ENCODE results near the gene CEACAM18.
"Not testable (repeated sequence)": the region's sequence is repeated elsewhere in the genome, so short reads cannot be mapped to it uniquely, and the experiment has no call there.

The CEACAM18 gene

DNA sequence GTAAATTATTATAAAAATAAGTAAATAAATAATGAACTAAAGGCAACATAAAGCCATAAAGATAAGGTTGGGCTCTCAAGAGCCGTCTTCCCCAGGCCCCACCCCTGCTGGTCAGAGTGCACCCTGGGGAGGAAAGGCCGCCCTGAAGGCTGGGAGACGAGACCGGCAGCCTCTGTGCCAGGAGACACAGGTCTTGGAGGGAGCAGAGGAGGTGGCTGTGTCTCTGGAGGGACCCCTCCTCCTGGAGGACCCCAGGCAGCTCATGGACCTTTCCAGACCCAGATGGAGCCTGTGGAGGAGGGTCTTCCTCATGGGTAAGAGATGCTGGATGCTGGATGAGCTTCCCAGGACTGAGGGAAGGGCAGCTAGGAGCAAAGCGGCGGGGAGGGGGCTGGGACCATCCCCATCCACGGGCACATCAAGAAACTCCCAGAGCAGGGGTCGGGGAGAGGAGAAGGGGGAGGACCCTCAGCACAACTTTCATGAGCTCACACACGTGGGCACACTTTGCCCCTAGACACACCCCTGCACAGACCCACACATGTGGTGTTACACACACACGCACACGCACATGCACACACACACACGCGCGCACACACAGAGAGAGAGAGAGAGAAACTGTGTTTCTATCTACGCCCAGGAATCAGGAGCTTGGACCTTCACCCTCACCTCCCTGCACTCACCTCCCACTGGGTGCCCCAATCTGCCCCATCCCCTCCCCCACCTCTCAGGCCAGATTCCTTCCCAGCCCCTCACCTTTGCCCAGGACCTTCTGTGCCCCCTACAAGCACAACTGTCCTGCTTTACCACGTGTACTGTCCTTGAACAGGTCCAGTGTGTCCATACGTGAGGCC is at the start of gene CEACAM18:
Gene CEACAM18 (plus strand): TSS at position 159 of the 854 bp plus-strand sequence.
- no peak for DNase-seq

DNA sequence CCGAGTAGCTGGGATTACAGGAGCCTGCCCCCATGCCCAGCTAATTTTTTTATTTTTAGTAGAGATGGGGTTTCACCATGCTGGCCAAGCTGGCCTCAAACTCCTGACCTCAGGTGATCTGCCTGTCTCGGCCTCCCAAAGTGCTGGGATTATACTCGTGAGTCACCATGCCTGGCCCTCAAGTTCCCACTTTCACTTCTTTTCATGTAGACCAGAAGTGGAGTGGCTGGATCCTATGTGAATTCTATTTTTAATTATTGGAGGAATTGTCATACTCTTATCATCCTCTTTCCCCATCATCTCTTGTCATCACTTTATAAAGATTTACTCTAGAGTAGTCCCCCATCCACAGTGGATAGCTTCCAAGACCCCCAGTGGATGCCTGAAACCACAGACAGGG is 48.1 kb upstream of the CEACAM18 start:
- no peak for DNase-seq

DNA sequence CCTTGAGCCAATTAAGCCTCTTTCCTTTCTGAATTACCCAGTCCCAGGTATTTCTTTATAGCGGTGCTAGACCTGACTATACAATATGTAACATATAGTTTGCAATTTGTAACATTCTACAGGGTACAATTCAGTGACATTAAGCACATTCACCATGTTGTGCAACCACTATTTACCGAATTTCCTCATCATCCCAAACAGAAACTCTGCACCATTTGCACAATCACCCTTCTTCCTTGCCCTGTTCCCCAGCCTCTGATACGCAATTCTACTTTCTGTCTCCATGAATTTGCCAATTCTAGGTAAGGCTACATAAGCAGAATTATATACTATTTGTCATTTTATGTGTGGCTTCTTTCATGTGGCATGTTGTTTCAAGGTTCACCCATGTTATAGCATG is 47.2 kb upstream of the CEACAM18 start:
- DNase-seq = no peak

GRCh38 chr19:51433043-51433442 is 45.3 kb upstream of the CEACAM18 start:
- no peak for DNase-seq

GRCh38 chr19:51434456-51434855 is 43.9 kb upstream of the CEACAM18 start:
- DNase-seq = no peak

DNA sequence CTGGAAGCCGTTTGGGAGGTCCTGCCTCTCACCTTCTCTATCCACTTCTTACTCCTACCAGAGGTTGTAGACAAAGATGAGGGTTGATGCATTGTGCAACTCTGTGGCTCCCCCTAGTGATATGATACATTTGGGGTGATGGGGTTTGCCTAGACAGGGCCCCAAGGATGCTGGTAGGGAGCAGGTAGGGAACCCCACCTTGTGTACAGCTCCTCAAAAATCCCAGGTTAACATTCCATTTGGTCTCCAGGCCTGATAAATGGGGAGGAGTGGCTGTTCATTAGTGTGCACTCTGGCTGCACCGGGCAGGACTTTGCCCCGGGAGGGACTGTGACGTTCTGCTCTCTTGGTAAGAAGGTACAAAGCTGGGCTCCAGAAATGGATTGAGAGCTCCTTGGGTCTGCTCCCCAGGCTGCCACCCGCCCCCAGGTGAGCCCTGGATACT is 39.3 kb upstream of the CEACAM18 start:
- no peak for DNase-seq

DNA sequence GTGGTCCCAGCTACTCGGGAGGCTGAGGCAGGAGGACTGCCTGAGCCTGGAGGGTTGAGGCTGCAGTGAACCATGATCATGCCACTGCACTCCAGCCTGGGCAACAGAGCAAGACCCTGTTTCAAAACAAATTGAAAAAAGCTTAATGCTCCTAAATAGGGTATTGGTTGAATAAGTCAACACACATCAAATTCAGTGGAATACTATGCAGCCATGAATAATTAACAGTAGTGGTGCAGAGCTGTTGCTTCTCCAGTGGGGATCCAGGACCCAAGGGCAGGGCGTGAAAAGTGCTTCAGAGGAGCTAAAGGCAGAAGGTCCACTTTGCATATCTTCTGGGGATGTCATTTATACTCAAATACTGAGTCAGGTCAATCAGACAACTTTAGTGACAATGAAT is 38.3 kb upstream of the CEACAM18 start:
- DNase-seq = no peak

GRCh38 chr19:51440846-51441409 is 37.4 kb upstream of the CEACAM18 start:
- no peak for DNase-seq

GRCh38 chr19:51441410-51442390 is 36.6 kb upstream of the CEACAM18 start:
- no peak for DNase-seq

DNA sequence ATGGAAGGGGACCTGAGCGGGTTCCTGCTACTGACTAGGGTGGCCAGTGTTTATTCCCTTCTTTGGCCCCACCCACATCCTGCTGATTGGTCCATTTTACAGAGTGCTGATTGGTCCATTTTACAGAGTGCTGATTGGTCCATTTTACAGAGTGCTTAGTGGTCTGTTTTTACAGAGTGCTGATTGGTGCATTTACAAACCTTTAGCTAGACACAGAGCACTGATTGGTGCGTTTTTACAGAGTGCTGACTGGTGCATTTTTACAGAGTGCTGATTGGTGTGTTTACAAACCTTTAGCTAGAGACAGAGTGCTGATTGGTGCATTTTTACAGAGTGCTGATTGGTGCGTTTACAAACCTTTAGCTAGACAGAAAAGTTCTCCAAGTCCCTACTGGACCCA is 30.8 kb upstream of the CEACAM18 start:
- DNase-seq = not testable (repeated sequence)

- no peak for DNase-seq
Measured at GRCh38 chr19:51448011-51448410, 30.3 kb upstream of the CEACAM18 start.

DNA sequence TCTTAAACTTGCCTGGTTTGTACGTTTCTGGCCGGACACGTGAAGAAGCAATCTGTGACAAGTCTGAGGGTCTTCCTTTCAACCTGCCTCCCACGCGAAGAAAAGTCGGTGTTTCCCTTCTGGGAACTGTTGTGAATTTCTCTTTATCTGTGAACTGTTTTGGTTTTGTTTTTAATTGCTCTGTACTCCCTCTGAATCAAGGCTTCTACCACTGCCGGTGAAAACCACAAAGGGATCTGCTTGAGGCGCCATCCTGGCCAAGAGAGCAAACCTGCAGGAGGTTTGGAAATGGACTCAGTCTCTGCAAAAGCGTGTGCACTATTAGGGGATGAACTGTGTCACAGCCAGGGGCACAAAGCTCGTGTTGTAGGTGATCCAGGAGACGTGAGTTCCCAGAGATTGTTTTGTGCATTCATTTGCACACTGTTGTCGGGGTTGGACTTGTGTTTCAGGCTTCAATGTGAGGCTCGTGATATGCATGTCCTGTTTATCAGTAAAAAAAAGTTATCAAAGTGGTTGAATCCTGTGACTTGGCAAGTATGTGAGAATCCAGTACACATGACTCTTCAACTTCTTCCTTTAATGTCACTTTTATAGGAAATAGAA is 29.8 kb upstream of the CEACAM18 start:
- no peak for DNase-seq

GRCh38 chr19:51450730-51451307 is 27.5 kb upstream of the CEACAM18 start:
- no peak for DNase-seq

DNA sequence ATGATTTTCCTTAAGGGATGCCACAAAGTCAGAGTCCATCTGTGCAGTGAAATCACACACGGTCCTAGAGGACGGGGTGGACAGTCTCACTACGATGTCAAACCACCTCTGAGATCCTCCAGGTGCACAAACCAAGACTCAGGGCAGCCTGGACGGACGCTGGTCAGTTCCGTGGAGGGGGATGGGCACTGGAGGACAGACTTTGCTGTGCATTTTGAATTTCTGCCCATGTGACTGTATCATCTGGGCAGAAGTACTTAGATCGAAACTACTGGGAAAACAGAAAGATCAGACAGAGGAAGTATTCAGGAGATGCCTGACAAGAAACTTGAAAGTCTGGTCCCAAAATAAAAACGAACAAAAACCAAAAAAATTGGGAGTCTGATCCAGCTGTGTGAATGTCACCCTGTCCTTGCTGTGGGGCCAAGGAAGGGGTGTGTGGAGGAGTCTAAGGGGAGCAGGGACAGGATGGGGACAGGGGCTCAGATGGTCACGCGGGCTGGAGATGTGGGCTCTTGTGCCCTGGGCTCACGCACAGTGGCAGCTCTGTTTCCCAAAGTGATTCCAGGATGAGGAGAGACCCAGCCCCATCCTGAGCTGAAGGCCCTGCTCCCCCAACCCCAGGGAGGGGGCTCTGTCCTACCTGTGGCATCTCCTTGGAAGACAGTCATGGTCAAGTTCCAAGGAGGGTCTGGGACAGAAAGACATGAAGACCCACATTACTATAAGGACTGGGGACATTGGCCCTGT is 21.6 kb upstream of the CEACAM18 start:
- DNase-seq = no peak

DNA sequence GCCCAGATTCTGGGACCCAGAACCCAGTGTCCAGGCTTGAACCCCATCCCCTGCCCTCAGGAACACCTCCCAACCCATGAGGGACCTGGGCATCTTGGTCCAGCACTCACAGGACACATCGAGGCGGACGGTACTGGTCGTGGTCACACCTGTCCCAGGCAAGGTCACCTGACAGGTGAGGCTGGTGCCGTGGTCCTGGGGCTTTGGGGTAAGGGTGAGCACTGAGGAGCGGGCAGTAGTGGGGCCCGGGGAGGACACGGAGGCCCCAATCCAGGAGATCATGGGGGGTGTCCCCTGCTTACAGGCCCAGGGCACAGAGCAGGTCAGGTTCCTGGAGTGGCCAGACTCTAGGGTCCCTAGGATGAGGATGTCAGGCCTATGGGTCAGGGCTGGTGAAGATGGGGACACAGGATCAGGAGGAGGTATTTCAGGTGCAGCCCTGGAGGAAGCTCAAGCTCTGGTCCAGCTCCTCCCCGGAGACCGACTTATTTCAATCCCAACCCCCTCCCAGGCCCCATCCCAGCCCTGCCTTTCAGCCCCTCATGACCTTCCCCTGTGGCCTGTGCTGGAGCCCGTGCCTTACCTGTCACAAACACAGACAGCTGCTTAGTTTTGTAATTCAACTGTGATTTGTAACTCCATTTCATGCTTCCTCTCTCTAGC is 20.9 kb upstream of the CEACAM18 start:
- no peak for DNase-seq

DNA sequence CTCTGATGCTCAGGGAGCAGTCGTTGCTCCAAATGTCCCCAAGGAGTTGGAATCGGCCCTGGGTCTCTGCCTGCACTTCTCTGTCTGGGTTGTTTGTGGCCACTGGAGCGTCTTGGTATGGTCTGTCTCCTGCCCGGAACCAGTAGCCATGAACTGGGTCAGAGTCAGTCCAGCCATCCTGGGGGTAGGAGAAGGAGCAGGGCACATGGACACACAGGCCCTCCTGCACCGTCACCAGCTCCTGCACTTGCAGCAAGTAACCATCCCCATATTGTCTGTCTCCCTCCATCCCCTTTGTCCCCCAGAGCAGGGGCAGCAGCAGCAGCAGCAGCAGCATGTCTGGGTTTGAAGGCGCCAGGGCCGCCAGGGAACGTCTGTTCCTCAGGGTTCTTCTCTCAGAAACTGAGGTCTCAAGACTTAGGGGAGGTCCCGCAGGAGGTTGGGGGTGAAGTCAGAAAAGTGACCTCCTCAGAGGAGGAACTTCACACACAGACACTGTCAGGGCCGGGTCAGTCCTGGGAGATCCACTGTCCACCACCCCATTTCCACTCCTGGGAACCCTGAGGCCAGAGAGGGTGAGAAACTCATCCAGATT is 20.2 kb upstream of the CEACAM18 start, which contains the start of gene SIGLEC8:
Gene SIGLEC8 (minus strand): TSS at position 404 of the 595 bp plus-strand sequence. CDS start 67 bp downstream, at position 337.
- DNase-seq = no peak

GRCh38 chr19:51458899-51459505 is 19.3 kb upstream of the CEACAM18 start:
- DNase-seq = no peak

- DNase-seq = no peak
Measured at GRCh38 chr19:51460164-51460992, 18.0 kb upstream of the CEACAM18 start.

DNA sequence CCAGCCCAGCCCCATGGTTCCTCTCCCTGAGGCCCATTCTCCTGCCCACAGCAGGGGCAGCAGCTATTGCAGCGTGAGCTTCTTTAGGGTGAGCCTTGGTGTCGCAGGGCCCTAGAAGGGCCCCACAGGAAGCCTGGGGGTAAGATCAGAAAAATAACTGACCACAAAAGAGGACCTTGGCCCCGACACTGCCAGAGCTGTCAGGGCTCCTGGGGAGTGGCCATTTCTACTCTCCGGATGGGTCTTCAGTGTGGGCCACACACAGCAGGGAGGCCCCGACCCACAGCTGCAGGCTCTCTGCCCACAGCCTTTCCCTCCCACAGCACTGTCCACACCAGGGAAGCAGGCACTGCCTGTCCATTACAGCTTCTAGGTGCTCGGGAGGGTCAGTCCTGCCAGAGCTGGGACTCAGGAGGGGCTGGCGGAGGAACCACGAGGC is 16.6 kb upstream of the CEACAM18 start:
- DNase-seq = peak; percentile 40
